Vagina (tissue), 2 donors: ENCODE measurements around the gene HSPA14.

ENCODE experiments used
- POLR2A ChIP-seq, 2 donors: fragments of 450-650 bp; IDR thresholded peaks; one replicate each; pipeline ENCODE4 v1.6.1; 2017; ENCODE audit warnings: antibody characterized with exemption in 2 of 2, mild to moderate bottlenecking in 2 of 2, moderate library complexity in 2 of 2
- POLR2AphosphoS5 ChIP-seq, 2 donors: sonication (generic); formaldehyde crosslinking; IDR thresholded peaks; one replicate each; pipeline ENCODE4 v1.9.0; 2017; ENCODE audit warnings: antibody characterized with exemption in 2 of 2, mild to moderate bottlenecking in 2 of 2, low read depth in 1 of 2; ENCODE audit not compliant: insufficient read depth in 1 of 2
- TF ChIP-seq, protein P1 (sequence below), 3 experiments: fragments of 450-650 bp in 2 of 3; fragments of 200-600 bp in 1 of 3; sonication (generic) in 1 of 3; IDR thresholded peaks; one replicate each; pipeline ENCODE4 v1.5.1; 2017 to 2019; ENCODE audit warnings: antibody characterized with exemption in 3 of 3, mild to moderate bottlenecking in 2 of 3, moderate library complexity in 2 of 3

- TF ChIP-seq, protein P1, sequence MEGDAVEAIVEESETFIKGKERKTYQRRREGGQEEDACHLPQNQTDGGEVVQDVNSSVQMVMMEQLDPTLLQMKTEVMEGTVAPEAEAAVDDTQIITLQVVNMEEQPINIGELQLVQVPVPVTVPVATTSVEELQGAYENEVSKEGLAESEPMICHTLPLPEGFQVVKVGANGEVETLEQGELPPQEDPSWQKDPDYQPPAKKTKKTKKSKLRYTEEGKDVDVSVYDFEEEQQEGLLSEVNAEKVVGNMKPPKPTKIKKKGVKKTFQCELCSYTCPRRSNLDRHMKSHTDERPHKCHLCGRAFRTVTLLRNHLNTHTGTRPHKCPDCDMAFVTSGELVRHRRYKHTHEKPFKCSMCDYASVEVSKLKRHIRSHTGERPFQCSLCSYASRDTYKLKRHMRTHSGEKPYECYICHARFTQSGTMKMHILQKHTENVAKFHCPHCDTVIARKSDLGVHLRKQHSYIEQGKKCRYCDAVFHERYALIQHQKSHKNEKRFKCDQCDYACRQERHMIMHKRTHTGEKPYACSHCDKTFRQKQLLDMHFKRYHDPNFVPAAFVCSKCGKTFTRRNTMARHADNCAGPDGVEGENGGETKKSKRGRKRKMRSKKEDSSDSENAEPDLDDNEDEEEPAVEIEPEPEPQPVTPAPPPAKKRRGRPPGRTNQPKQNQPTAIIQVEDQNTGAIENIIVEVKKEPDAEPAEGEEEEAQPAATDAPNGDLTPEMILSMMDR (IDR thresholded peaks at IDR 0.05), result no peak
- TF ChIP-seq POLR2AphosphoS5 (IDR thresholded peaks at IDR 0.05; ENCODE audit: insufficient read depth in 1 of 2, low read depth in 1 of 2) (no peak), POLR2A (IDR thresholded peaks at IDR 0.05) (no peak)
Observed at GRCh38 chr10:14838582-14839304, 637 bp downstream of the HSPA14 start.
